Mesendoderm (in vitro differentiated cells): Measurements from ENCODE around the gene JUN.

Experiments
- DNase-seq: peaks from one replicate; pipeline ENCODE4 v3.0.0; 2013
- H2AK5ac ChIP-seq: 2 replicates; pipeline ENCODE4 v1.6.1; 2013; ENCODE audit warnings: low read length, inconsistent platforms
- H2BK120ac ChIP-seq: 2 replicates; pipeline ENCODE4 v1.6.1; 2013; ENCODE audit warnings: low read depth, mild to moderate bottlenecking, low read length, moderate library complexity, mixed read lengths
- H2BK15ac ChIP-seq: replicated peaks from 2 replicates; pipeline ENCODE4 v1.6.1; 2013; ENCODE audit warnings: low read depth, mild to moderate bottlenecking, moderate library complexity
- H2BK5ac ChIP-seq: 2 replicates; pipeline ENCODE4 v1.6.1; 2013; ENCODE audit warnings: low read length, inconsistent platforms
- H3K18ac ChIP-seq: 2 replicates; pipeline ENCODE4 v1.6.1; 2013; ENCODE audit warnings: mild to moderate bottlenecking, low read length, mixed read lengths
- H3K23ac ChIP-seq: one replicate; pipeline ENCODE4 v1.6.1; 2013; ENCODE audit warnings: low read length
- H3K27ac ChIP-seq: 2 replicates; pipeline ENCODE4 v1.5.1; 2013; ENCODE audit warnings: low read depth, mild to moderate bottlenecking, inconsistent platforms, low read length, moderate library complexity
- H3K27me3 ChIP-seq: 2 replicates; pipeline ENCODE4 v1.6.1; 2013; ENCODE audit warnings: low read length, control low read depth, mild to moderate bottlenecking, inconsistent platforms; ENCODE audit not compliant: insufficient read depth, poor library complexity
- H3K36me3 ChIP-seq: 2 replicates; pipeline ENCODE4 v1.6.1; 2013; ENCODE audit warnings: low read length, inconsistent platforms; ENCODE audit not compliant: control insufficient read depth, insufficient read depth
- H3K4ac ChIP-seq: one replicate; pipeline ENCODE4 v1.6.1; 2013; ENCODE audit warnings: low read depth, mild to moderate bottlenecking, low read length, moderate library complexity
- H3K4me1 ChIP-seq: 2 replicates; pipeline ENCODE4 v1.6.1; 2013; ENCODE audit warnings: low read depth, low read length, inconsistent platforms; ENCODE audit not compliant: control insufficient read depth
- H3K4me2 ChIP-seq: 2 replicates; pipeline ENCODE4 v1.6.1; 2013; ENCODE audit warnings: low read length
- H3K4me3 ChIP-seq: 2 replicates; pipeline ENCODE4 v1.5.1; 2013; ENCODE audit warnings: mild to moderate bottlenecking, low read length
- H3K56ac ChIP-seq: one replicate; pipeline ENCODE4 v1.6.1; 2013; ENCODE audit warnings: low read length
- H3K79me1 ChIP-seq: 2 replicates; pipeline ENCODE4 v1.6.1; 2013; ENCODE audit warnings: low read length, inconsistent platforms
- H3K79me2 ChIP-seq: 2 replicates; pipeline ENCODE4 v1.6.1; 2013; ENCODE audit warnings: mild to moderate bottlenecking, low read length; ENCODE audit not compliant: control insufficient read depth, insufficient read depth
- H3K9ac ChIP-seq: 2 replicates; pipeline ENCODE4 v1.6.1; 2013; ENCODE audit warnings: low read length, inconsistent platforms
- H4K5ac ChIP-seq: one replicate; pipeline ENCODE4 v1.6.1; 2013; ENCODE audit warnings: low read length
- H4K8ac ChIP-seq: one replicate; pipeline ENCODE4 v1.6.1; 2013; ENCODE audit warnings: low read depth, mild to moderate bottlenecking, control low read depth, low read length, moderate library complexity
- WGBS: extraction: QIAGEN DNeasy Blood & Tissue Kit; methylation state at CpG from one replicate; pipeline ENCODE4 v1.1.7; 2013; ENCODE audit warnings: low lambda C conversion rate, missing lambda C conversion rate; ENCODE audit not compliant: insufficient coverage; ENCODE audit errors: extremely low coverage; 5-methylcytosine and 5-hydroxymethylcytosine counted together

The JUN gene

DNA sequence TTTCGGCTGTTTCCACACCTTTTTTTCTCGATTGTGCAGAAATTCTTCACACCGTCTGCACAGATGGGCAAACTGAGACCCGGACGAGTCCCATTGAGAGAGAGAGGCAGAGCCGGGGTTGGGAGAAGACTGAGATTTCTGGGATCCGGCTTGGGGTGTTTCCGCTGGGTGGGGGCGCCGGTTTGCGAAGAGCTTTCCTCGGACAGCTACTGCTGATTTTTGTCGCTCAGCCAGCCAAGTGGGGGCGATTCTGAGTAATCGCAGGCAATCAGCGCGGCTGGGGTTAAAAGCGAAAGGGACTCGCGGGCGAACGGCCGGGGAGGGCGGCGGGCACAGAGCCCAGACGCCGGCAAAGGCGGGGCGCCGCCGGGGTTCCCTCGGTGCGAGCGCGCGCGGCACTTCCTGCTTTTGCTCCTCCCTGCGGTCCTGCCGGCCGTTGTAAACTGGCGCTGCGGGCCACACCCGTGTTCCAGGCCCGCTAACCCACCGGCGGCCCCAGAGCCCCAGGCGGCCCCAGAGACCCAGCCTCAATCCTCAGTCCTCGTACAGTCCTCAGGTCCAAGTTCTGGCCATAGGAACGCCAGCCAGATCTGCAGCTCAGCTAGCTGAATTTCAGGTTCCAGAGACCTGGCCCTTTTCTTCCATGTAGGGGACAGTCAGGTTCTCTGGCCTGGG is 32.4 kb upstream of the JUN start:
- Histone ChIP-seq H2BK5ac (no peak overlapping the region), H3K27ac (peak overlapping the region; percentile 77), H3K79me2 (no peaks in the 10 kb centered on the region), H3K79me1 (no peaks in the 10 kb centered on the region), H3K18ac (peak overlapping the region; percentile 98), H3K4me3 (peak overlapping the region; percentile 52), H2BK15ac (peak overlapping the region; percentile 92), H3K4me1 (peaks cover 2% of the 10 kb centered on the region), H4K5ac (no peak overlapping the region), H3K56ac (peak overlapping the region; percentile 87), H3K36me3 (no peaks in the 10 kb centered on the region), H3K9ac (peak overlapping the region; percentile 75), H3K27me3 (no peaks in the 10 kb centered on the region), H3K4ac (peak overlapping the region; percentile 93), H3K4me2 (peak overlapping the region; percentile 82), H2AK5ac (no peak overlapping the region), H2BK120ac (peak overlapping the region; percentile 93), H4K8ac (no peak overlapping the region), H3K23ac (peak overlapping the region; percentile 81)
- peak; percentile 85 for DNase-seq
- WGBS, result no CpG with 5 or more reads among the region's 49 CpGs

GRCh38 chr1:58815686-58816071 is 31.8 kb upstream of the JUN start:
- H3K27ac ChIP-seq, result peak overlapping the region; percentile 77
- no CpG with 5 or more reads among the region's 13 CpGs for WGBS
- H3K4ac ChIP-seq, result peak overlapping the region; percentile 93

GRCh38 chr1:58815069-58815685 is 31.3 kb upstream of the JUN start:
- no CpG with 5 or more reads among the region's 36 CpGs for WGBS
- H3K4me2 ChIP-seq, result peak overlapping the region; percentile 83

More at GRCh38 chr1:58815686-58816071, 31.8 kb upstream of the JUN start:
- H3K36me3 ChIP-seq, result no peaks in the 10 kb centered on the region
- H3K79me2 ChIP-seq, result no peaks in the 10 kb centered on the region
- no peak overlapping the region for H2AK5ac ChIP-seq
- H3K27me3 ChIP-seq, result no peaks in the 10 kb centered on the region
- no peak overlapping the region for H3K23ac ChIP-seq
- H3K9ac ChIP-seq, result peak overlapping the region; percentile 75
- no peak overlapping the region for H2BK15ac ChIP-seq
- H2BK120ac ChIP-seq, result no peak overlapping the region
- peak overlapping the region; percentile 84 for H3K56ac ChIP-seq
- H3K4me1 ChIP-seq, result peaks cover 2% of the 10 kb centered on the region
- DNase-seq, result peak; percentile 68
- peak overlapping the region; percentile 52 for H3K4me3 ChIP-seq
- no peak overlapping the region for H4K8ac ChIP-seq
- peak overlapping the region; percentile 98 for H3K18ac ChIP-seq
- no peaks in the 10 kb centered on the region for H3K79me1 ChIP-seq
- H4K5ac ChIP-seq, result peak overlapping the region; percentile 23
- H2BK5ac ChIP-seq, result no peak overlapping the region
- H3K4me2 ChIP-seq, result peak overlapping the region; percentile 82

DNA sequence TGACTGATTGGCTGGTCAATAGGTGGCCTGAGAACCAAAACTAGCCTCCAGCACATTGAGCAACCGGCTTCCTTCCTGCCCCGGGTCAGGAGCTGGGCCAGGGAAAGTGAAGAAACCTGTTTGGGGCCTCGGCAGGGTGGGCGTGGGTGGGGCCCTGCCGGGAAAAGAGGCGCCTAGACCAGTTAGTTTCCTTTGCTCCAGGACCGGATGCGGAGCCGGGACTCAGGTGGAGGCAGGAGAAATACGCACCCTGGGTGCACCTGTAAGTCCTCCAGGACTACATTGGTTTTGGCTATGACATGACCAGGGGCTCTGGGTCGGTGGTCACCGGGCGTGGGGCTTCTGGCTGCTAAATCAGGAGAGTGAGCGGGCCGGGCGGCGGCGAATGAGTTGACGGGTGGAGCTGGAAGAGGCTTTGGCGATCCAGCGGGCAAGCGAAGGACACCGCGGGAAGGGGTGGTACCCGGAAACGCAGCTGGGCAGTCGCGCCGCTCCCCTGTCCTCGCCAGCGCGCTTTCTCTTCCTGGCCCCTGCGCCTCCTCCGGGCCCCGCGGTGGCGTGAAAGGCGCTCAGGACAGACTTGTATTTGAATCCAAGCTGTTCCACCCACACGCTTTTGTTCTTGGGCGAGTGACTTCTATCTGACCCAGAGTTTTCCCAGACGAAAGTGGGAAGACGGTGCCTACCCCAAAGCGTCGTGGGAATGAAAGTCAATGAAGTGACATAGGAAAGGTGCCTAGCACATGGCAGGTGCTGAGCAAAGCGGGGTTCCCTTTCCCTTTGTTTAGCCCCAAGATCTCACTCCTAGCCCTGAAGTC is 30.6 kb upstream of the JUN start:
- Histone ChIP-seq H3K36me3 (no peaks in the 10 kb centered on the region), H3K4me2 (peak overlapping the region; percentile 83), H3K27me3 (no peaks in the 10 kb centered on the region), H2BK5ac (no peak overlapping the region), H3K4me3 (peak overlapping the region; percentile 10), H4K5ac (no peak overlapping the region), H2BK15ac (no peak overlapping the region), H3K27ac (peak overlapping the region; percentile 68), H3K4me1 (peaks cover 2% of the 10 kb centered on the region), H3K79me1 (no peaks in the 10 kb centered on the region), H3K9ac (peak overlapping the region; percentile 75), H3K56ac (peak overlapping the region; percentile 89), H3K23ac (no peak overlapping the region), H3K18ac (peak overlapping the region; percentile 43), H3K79me2 (no peaks in the 10 kb centered on the region), H2BK120ac (no peak overlapping the region), H2AK5ac (no peak overlapping the region), H4K8ac (peak overlapping the region; percentile 58), H3K4ac (no peak overlapping the region)
- DNase-seq, result peak; percentile 70
- no CpG with 5 or more reads among the region's 45 CpGs for WGBS

More at GRCh38 chr1:58815069-58815685, 31.3 kb upstream of the JUN start:
- Histone ChIP-seq H3K27ac (peak overlapping the region; percentile 68), H3K4me1 (peaks cover 2% of the 10 kb centered on the region), H3K18ac (peak overlapping the region; percentile 82), H3K4ac (no peak overlapping the region), H3K23ac (no peak overlapping the region), H2AK5ac (no peak overlapping the region), H3K56ac (peak overlapping the region; percentile 89), H2BK5ac (no peak overlapping the region), H3K79me1 (no peaks in the 10 kb centered on the region), H4K5ac (peak overlapping the region; percentile 23), H3K27me3 (no peaks in the 10 kb centered on the region), H3K9ac (peak overlapping the region; percentile 75), H2BK120ac (no peak overlapping the region), H3K36me3 (no peaks in the 10 kb centered on the region), H3K4me3 (peak overlapping the region; percentile 20), H4K8ac (peak overlapping the region; percentile 58), H2BK15ac (no peak overlapping the region), H3K79me2 (no peaks in the 10 kb centered on the region)
- DNase-seq, result peak; percentile 96

DNA sequence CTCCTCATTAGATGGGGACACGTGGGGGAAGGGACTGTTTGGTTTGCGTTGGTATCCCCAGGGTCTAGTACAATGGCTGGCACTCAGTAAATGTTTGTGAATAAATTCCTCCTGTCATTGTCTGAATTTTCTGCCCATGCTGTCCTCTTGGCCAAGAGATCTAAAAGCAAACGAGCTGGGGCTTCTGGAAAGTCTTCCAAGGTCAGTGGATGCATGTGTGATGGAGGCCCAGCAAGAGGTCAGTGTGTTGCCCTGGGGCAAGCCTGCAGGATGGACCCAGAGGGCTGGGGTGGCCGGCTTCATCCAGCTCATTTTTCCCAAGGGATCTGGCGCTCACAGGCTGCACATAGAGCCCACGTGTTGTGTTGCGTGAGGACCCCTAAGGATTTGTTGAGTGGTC is 30.0 kb upstream of the JUN start:
- H3K9ac ChIP-seq, result no peak overlapping the region
- H3K36me3 ChIP-seq, result no peaks in the 10 kb centered on the region
- H3K56ac ChIP-seq, result peak overlapping the region; percentile 57
- H2BK120ac ChIP-seq, result no peak overlapping the region
- no peaks in the 10 kb centered on the region for H3K27me3 ChIP-seq
- H3K4ac ChIP-seq, result no peak overlapping the region
- no peak overlapping the region for H2BK5ac ChIP-seq
- no peak overlapping the region for H4K5ac ChIP-seq
- no peak overlapping the region for H2BK15ac ChIP-seq
- H3K79me2 ChIP-seq, result no peaks in the 10 kb centered on the region
- no peak overlapping the region for H3K4me3 ChIP-seq
- peak overlapping the region; percentile 22 for H3K18ac ChIP-seq
- no peak overlapping the region for H4K8ac ChIP-seq
- WGBS, result no CpG with 5 or more reads among the region's 7 CpGs
- H2AK5ac ChIP-seq, result no peak overlapping the region
- peaks cover 2% of the 10 kb centered on the region for H3K4me1 ChIP-seq
- no peaks in the 10 kb centered on the region for H3K79me1 ChIP-seq
- DNase-seq, result peak; percentile 43
- no peak overlapping the region for H3K27ac ChIP-seq
- H3K4me2 ChIP-seq, result no peak overlapping the region
- no peak overlapping the region for H3K23ac ChIP-seq
